ENCODE results near the gene CD160.
A peak's percentile ranks its signal among the peaks of the same experiment; 100 is the strongest.

Gene CD160

GRCh38 chr1:145784409-145784808 is 65.1 kb downstream of the CD160 start:
- intact Hi-C loops (cut with DNase I; ENCODE audit: low total_unique reads) = no loop called here
- no peak for DNase-seq
- peaks cover 0 to 56% (median 2%) of the 10 kb centered on the region in 4 donors for H3K4me1 ChIP-seq
- H3K27me3 ChIP-seq = no peaks in the 10 kb centered on the region
- peaks cover 0 to 17% (median 7%) of the 10 kb centered on the region in 3 donors for H3K36me3 ChIP-seq
- no peak for TF ChIP-seq CTCF (IDR thresholded peaks at IDR 0.05)
- peak overlapping the region; percentile 40 to 41 for H3K4me3 ChIP-seq
- no peaks in the 10 kb centered on the region for H3K9me3 ChIP-seq
- H3K27ac ChIP-seq = peak overlapping the region; percentile 68 to 78

- Histone ChIP-seq H3K4me3 (no peak overlapping the region), H3K27me3 (no peaks in the 10 kb centered on the region), H3K36me3 (peaks cover 0 to 15% (median 7%) of the 10 kb centered on the region in 3 donors), H3K4me1 (peaks cover 0 to 45% (median 2%) of the 10 kb centered on the region in 4 donors), H3K9me3 (no peaks in the 10 kb centered on the region), H3K27ac (peak overlapping the region; percentile 68 to 78)
- intact Hi-C loops (cut with DNase I; ENCODE audit: low total_unique reads) = no loop called here
- no peak for DNase-seq
- no peak for TF ChIP-seq CTCF (IDR thresholded peaks at IDR 0.05)
Observed at GRCh38 chr1:145785547-145785946, 66.2 kb downstream of the CD160 start.

- Histone ChIP-seq H3K27me3 (no peaks in the 10 kb centered on the region), H3K4me3 (no peak overlapping the region), H3K9me3 (no peaks in the 10 kb centered on the region), H3K36me3 (peaks cover 0 to 15% (median 7%) of the 10 kb centered on the region in 3 donors), H3K27ac (peak overlapping the region in 1 of 2 donors; percentile 78), H3K4me1 (peaks cover 0 to 38% (median 2%) of the 10 kb centered on the region in 4 donors)
- intact Hi-C loops (cut with DNase I; ENCODE audit: low total_unique reads) = no loop called here
- TF ChIP-seq CTCF (IDR thresholded peaks at IDR 0.05) = no peak
- DNase-seq = no peak
Observed at GRCh38 chr1:145786271-145786670, 67.0 kb downstream of the CD160 start.

GRCh38 chr1:145788580-145788979 is 69.3 kb downstream of the CD160 start:
- TF ChIP-seq CTCF (IDR thresholded peaks at IDR 0.05) = no peak
- H3K4me3 ChIP-seq = no peak overlapping the region
- H3K9me3 ChIP-seq = no peaks in the 10 kb centered on the region
- H3K4me1 ChIP-seq = peaks cover 0 to 19% (median 0%) of the 10 kb centered on the region in 4 donors
- no peak overlapping the region for H3K27ac ChIP-seq
- intact Hi-C loops (cut with DNase I; ENCODE audit: low total_unique reads) = no loop called here
- H3K27me3 ChIP-seq = no peaks in the 10 kb centered on the region
- DNase-seq = no peak
- peaks cover 0 to 15% (median 7%) of the 10 kb centered on the region in 3 donors for H3K36me3 ChIP-seq
